ENCODE measurements around the gene TPK1. TPM values are rescaled to one million over a fixed set of nuclear protein-coding genes. Genes with fewer than 3 reads are reported as not detected.

Gene TPK1
- total RNA-seq, 2 donors from 2014 or later, result 4.1 to 6.4 TPM

DNA sequence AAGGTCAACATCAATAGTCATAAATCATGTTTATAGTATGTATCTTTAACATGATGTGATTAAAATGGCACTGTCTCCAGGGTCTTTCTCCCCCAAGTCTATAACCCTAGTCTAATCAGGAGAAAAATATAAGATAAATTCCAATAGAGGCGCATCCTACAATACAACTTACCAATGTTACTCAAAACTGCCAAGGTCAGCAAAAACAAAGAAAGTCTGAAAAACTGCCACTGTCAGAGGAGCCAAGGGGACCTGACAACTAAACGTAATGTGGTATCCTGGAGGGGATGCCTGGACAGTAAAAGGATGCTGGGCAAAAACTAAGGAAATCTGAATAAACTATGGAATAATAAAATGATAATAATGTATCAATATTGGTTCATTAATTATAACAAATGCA is 63.9 kb downstream of the TPK1 start:
- TF ChIP-seq, protein P1, sequence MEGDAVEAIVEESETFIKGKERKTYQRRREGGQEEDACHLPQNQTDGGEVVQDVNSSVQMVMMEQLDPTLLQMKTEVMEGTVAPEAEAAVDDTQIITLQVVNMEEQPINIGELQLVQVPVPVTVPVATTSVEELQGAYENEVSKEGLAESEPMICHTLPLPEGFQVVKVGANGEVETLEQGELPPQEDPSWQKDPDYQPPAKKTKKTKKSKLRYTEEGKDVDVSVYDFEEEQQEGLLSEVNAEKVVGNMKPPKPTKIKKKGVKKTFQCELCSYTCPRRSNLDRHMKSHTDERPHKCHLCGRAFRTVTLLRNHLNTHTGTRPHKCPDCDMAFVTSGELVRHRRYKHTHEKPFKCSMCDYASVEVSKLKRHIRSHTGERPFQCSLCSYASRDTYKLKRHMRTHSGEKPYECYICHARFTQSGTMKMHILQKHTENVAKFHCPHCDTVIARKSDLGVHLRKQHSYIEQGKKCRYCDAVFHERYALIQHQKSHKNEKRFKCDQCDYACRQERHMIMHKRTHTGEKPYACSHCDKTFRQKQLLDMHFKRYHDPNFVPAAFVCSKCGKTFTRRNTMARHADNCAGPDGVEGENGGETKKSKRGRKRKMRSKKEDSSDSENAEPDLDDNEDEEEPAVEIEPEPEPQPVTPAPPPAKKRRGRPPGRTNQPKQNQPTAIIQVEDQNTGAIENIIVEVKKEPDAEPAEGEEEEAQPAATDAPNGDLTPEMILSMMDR (IDR thresholded peaks at IDR 0.05), result no peak
- H3K4me3 ChIP-seq, result no peak overlapping the region

DNA sequence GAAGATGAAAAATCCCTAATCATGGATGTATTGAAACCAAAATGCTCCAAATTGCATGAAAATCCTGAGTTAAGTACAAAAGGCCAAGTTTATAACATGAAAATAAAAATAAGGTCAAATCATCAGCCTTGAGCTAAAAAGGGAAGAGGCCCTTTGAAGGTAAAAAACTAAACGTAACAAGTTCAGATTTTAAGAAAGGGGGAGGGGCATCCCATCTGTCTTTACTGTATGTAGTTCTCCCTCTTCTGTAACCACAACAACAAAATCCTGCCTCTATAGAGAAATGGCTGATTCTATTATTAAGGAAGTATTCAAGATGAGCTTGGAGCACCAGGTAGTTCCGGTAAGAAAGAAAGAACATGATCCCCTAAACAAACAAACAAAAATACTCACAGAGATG is 64.7 kb downstream of the TPK1 start:
- H3K4me1 ChIP-seq, result peaks cover 0 to 9% of the 10 kb centered on the region in 2 donors
- no peak overlapping the region for H3K4me3 ChIP-seq
- H3K9me3 ChIP-seq, result no peaks in the 10 kb centered on the region
- H3K27ac ChIP-seq, result no peak overlapping the region
- TF ChIP-seq, protein P1 (IDR thresholded peaks at IDR 0.05), result no peak
- H3K27me3 ChIP-seq, result no peaks in the 10 kb centered on the region
- no peak for DNase-seq (ENCODE audit: low spot score)
- H3K36me3 ChIP-seq, result no peaks in the 10 kb centered on the region

More for the DNA sequence above, 63.9 kb downstream of the TPK1 start:
- peaks cover 0 to 12% of the 10 kb centered on the region in 2 donors for H3K4me1 ChIP-seq
- no peaks in the 10 kb centered on the region for H3K36me3 ChIP-seq
- no peaks in the 10 kb centered on the region for H3K9me3 ChIP-seq
- H3K27me3 ChIP-seq, result no peaks in the 10 kb centered on the region
- no peak overlapping the region for H3K27ac ChIP-seq
- no peak for DNase-seq (ENCODE audit: low spot score)

DNA sequence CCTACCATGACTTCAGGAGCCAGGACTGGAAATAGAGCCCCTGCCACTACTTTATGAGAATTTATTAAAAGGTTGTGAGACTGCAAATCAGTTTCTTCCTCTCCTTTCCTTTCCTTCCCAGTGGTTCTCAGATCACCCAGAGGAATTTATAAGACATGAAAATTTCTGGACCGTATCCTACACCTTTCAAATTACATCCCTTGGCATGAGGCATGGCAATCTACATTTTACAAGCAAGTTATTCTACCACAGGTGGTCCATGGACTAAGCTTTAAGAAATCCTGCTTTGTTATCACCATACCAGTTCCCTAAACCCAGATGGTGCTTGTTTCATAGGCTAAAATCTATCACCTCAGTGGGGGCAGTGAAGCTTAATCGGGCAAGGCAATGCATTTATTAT is 66.5 kb downstream of the TPK1 start:
- H3K4me3 ChIP-seq, result no peak overlapping the region
- no peaks in the 10 kb centered on the region for H3K9me3 ChIP-seq
- H3K36me3 ChIP-seq, result no peaks in the 10 kb centered on the region
- no peaks in the 10 kb centered on the region for H3K27me3 ChIP-seq
- H3K4me1 ChIP-seq, result no peaks in the 10 kb centered on the region
- TF ChIP-seq, protein P1 (IDR thresholded peaks at IDR 0.05), result no peak
- no peak for DNase-seq (ENCODE audit: low spot score)
- no peak overlapping the region for H3K27ac ChIP-seq

DNA sequence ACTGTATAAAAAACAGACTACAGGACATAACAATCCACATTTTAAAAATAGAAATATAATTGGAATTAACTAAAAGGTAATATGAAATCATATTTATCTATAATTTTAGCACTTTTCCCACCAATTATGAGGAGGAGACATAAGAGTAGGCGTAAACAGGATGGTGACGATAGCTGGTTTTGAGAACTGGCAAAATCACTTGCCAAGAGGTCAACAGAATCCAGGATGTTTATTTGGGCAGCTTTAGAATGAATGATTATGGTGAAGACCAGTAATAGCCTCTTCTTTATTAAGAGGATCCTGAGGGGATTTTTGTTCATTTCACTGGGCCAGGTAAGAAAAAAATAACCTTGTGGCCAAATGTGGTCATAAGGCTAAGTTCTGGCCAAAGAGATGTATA is 67.2 kb downstream of the TPK1 start:
- no peak overlapping the region for H3K4me3 ChIP-seq
- no peak for DNase-seq (ENCODE audit: low spot score)
- H3K36me3 ChIP-seq, result no peaks in the 10 kb centered on the region
- no peaks in the 10 kb centered on the region for H3K27me3 ChIP-seq
- H3K27ac ChIP-seq, result no peak overlapping the region
- no peaks in the 10 kb centered on the region for H3K4me1 ChIP-seq
- TF ChIP-seq, protein P1 (IDR thresholded peaks at IDR 0.05), result no peak
- H3K9me3 ChIP-seq, result no peaks in the 10 kb centered on the region

DNA sequence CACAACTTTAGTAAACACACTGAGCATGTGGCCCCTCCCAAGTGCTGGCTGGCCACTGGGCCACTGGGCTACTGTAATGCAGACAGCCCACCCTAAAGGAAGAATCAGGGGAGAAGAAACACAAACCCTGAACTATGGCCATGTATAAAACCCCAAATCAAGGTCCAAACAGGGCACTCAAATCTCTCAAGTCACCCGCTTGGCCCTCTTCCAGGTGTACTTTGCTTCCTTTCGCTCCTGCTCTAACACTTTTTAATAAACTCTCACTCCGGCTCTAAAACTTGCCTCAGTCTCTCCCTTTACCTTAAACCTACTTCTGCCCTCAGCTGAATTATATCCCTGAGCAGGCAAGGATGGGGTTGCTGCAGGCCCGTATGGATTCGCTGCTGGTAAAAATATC is 72.6 kb downstream of the TPK1 start:
- no peaks in the 10 kb centered on the region for H3K9me3 ChIP-seq
- H3K27me3 ChIP-seq, result no peaks in the 10 kb centered on the region
- no peak overlapping the region for H3K27ac ChIP-seq
- TF ChIP-seq, protein P1 (IDR thresholded peaks at IDR 0.05), result no peak
- DNase-seq (ENCODE audit: low spot score), result no peak
- no peaks in the 10 kb centered on the region for H3K36me3 ChIP-seq
- no peak overlapping the region for H3K4me3 ChIP-seq
- no peaks in the 10 kb centered on the region for H3K4me1 ChIP-seq

DNA sequence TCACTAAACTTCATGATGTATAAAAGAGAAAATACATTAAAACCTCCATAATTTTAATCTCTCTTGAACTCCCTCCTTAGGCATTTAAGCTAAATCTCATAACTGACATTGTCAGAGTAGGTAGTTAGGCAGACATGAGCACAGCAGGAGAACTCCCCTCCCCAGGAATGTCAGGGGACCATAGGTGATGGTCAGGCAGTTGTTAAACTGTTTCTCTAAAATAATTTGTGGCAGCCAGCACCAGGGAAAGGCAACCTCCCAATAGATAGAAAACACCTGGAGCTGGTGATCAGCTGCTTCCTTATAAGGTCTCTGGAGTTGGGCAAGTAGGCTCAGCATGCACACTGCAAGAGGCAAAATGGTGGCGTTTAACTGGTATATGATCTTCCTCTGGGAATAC is 73.0 kb downstream of the TPK1 start:
- Histone ChIP-seq H3K27ac (no peak overlapping the region), H3K9me3 (no peaks in the 10 kb centered on the region), H3K4me3 (no peak overlapping the region), H3K36me3 (no peaks in the 10 kb centered on the region), H3K27me3 (no peaks in the 10 kb centered on the region), H3K4me1 (no peaks in the 10 kb centered on the region)
- no peak for DNase-seq (ENCODE audit: low spot score)
- TF ChIP-seq, protein P1 (IDR thresholded peaks at IDR 0.05), result no peak

All from right atrium auricular region (tissue), 2 donors.